ENCODE results near the gene HOXD8. TPM values are rescaled to one million over a fixed set of nuclear protein-coding genes. Genes with fewer than 3 reads are reported as not detected.

Gene HOXD8
- total and polyA plus RNA-seq, 5 experiments from 2014 or later: not detected

GRCh38 chr2:176172895-176173566, 43.5 kb downstream of the HOXD8 start:
- Mint-ChIP-seq H3K36me3 (peaks cover 0 to 11% (median 2%) of the 10 kb centered on the region in 3 donors), H3K27me3 (peaks cover 44 to 100% (median 69%) of the 10 kb centered on the region in 5 donors), H3K27ac (peak overlapping the region in 1 of 10 donors; percentile 65), H3K4me3 (peak overlapping the region in 2 of 10 donors; percentile 27 to 53), H3K9me3 (peaks cover 0 to 7% (median 0%) of the 10 kb centered on the region in 9 donors), H3K4me1 (peaks cover 6 to 18% (median 10%) of the 10 kb centered on the region in 4 donors)
- ATAC-seq (no peak), DNase-seq (no peak)
- POLR2A ChIA-PET: interaction anchor here (0.6 kb wide), 1 partner anchor 24 kb away, joined by 4 read pairs; no protein-coding TSS in a partner anchor

- no peak overlapping the region for H3K27ac Mint-ChIP-seq
- H3K27me3 Mint-ChIP-seq: peaks cover 44 to 95% (median 72%) of the 10 kb centered on the region in 5 donors
- peak overlapping the region in 1 of 10 donors; percentile 19 for H3K4me3 Mint-ChIP-seq
- POLR2A ChIA-PET: interaction anchor here (0.6 kb wide), 1 partner anchor 23 kb away, joined by 4 read pairs; no protein-coding TSS in a partner anchor
- DNase-seq (no peak), ATAC-seq (no peak)
- H3K9me3 Mint-ChIP-seq: peaks cover 0 to 7% (median 0%) of the 10 kb centered on the region in 9 donors
- peaks cover 6 to 18% (median 11%) of the 10 kb centered on the region in 4 donors for H3K4me1 Mint-ChIP-seq
- H3K36me3 Mint-ChIP-seq: peaks cover 0 to 11% (median 2%) of the 10 kb centered on the region in 3 donors
These were observed 44.3 kb downstream of the HOXD8 start for GRCh38 chr2:176173567-176174381.

- H3K4me3 Mint-ChIP-seq: no peak overlapping the region
- H3K27ac Mint-ChIP-seq: no peak overlapping the region
- ATAC-seq: no peak
- peaks cover 0 to 11% (median 2%) of the 10 kb centered on the region in 3 donors for H3K36me3 Mint-ChIP-seq
- POLR2A ChIA-PET: no interaction called here
- H3K9me3 Mint-ChIP-seq: peaks cover 0 to 7% (median 0%) of the 10 kb centered on the region in 9 donors
- DNase-seq: no peak
- H3K4me1 Mint-ChIP-seq: peaks cover 6 to 18% (median 11%) of the 10 kb centered on the region in 4 donors
- peaks cover 45 to 95% (median 74%) of the 10 kb centered on the region in 5 donors for H3K27me3 Mint-ChIP-seq
These were observed 44.9 kb downstream of the HOXD8 start for GRCh38 chr2:176174382-176174823.

- peak overlapping the region in 8 of 10 donors; percentile 11 to 62 (median 28) for H3K4me3 Mint-ChIP-seq
These were observed 45.6 kb downstream of the HOXD8 start for GRCh38 chr2:176174824-176175708.

GRCh38 chr2:176175709-176176607, 46.5 kb downstream of the HOXD8 start:
- no peak overlapping the region for H3K27ac Mint-ChIP-seq

More at GRCh38 chr2:176174824-176175708, 45.6 kb downstream of the HOXD8 start:
- no peak for DNase-seq
- Mint-ChIP-seq H3K27ac (no peak overlapping the region), H3K4me1 (peaks cover 6 to 18% (median 11%) of the 10 kb centered on the region in 4 donors), H3K27me3 (peaks cover 45 to 95% (median 74%) of the 10 kb centered on the region in 5 donors), H3K9me3 (peaks cover 0 to 7% (median 0%) of the 10 kb centered on the region in 9 donors), H3K36me3 (peaks cover 0 to 11% (median 2%) of the 10 kb centered on the region in 3 donors)
- POLR2A ChIA-PET: no interaction called here
- ATAC-seq: peak in 1 of 2 donors; percentile 46

GRCh38 chr2:176177580-176178037, 48.1 kb downstream of the HOXD8 start:
- DNase-seq: no peak
- POLR2A ChIA-PET: no interaction called here
- peaks cover 56 to 90% (median 80%) of the 10 kb centered on the region in 5 donors for H3K27me3 Mint-ChIP-seq
- peaks cover 0 to 3% (median 0%) of the 10 kb centered on the region in 9 donors for H3K9me3 Mint-ChIP-seq
- peaks cover 3 to 10% (median 8%) of the 10 kb centered on the region in 4 donors for H3K4me1 Mint-ChIP-seq
- ATAC-seq: no peak
- peaks cover 0 to 8% (median 1%) of the 10 kb centered on the region in 3 donors for H3K36me3 Mint-ChIP-seq
- no peak overlapping the region for H3K27ac Mint-ChIP-seq
- H3K4me3 Mint-ChIP-seq: peak overlapping the region in 5 of 10 donors; percentile 3 to 56 (median 45)

More at GRCh38 chr2:176175709-176176607, 46.5 kb downstream of the HOXD8 start:
- POLR2A ChIA-PET: no interaction called here
- peak overlapping the region in 1 of 10 donors; percentile 8 for H3K4me3 Mint-ChIP-seq
- H3K9me3 Mint-ChIP-seq: peaks cover 0 to 7% (median 0%) of the 10 kb centered on the region in 9 donors
- no peak for DNase-seq
- peaks cover 6 to 18% (median 11%) of the 10 kb centered on the region in 4 donors for H3K4me1 Mint-ChIP-seq
- no peak for ATAC-seq
- H3K36me3 Mint-ChIP-seq: peaks cover 0 to 11% (median 2%) of the 10 kb centered on the region in 3 donors
- peaks cover 52 to 95% (median 77%) of the 10 kb centered on the region in 5 donors for H3K27me3 Mint-ChIP-seq

- Mint-ChIP-seq H3K4me3 (peak overlapping the region in 3 of 10 donors; percentile 35 to 55 (median 36)), H3K9me3 (peaks cover 0 to 3% (median 0%) of the 10 kb centered on the region in 9 donors), H3K27me3 (peaks cover 55 to 90% (median 80%) of the 10 kb centered on the region in 5 donors), H3K27ac (no peak overlapping the region), H3K36me3 (peaks cover 0 to 3% (median 0%) of the 10 kb centered on the region in 3 donors), H3K4me1 (peaks cover 3 to 8% (median 5%) of the 10 kb centered on the region in 4 donors)
- POLR2A ChIA-PET: no interaction called here
- DNase-seq (no peak), ATAC-seq (no peak)
These were observed 48.7 kb downstream of the HOXD8 start for GRCh38 chr2:176178038-176178756.

- Mint-ChIP-seq H3K4me1 (peaks cover 3 to 8% (median 5%) of the 10 kb centered on the region in 4 donors), H3K27me3 (peaks cover 57 to 90% (median 79%) of the 10 kb centered on the region in 5 donors), H3K27ac (no peak overlapping the region), H3K36me3 (no peaks in the 10 kb centered on the region), H3K4me3 (peak overlapping the region in 3 of 10 donors; percentile 21 to 36 (median 35)), H3K9me3 (peaks cover 0 to 3% (median 0%) of the 10 kb centered on the region in 9 donors)
- no peak for ATAC-seq
- POLR2A ChIA-PET: no interaction called here
- DNase-seq: no peak
These were observed 49.3 kb downstream of the HOXD8 start for GRCh38 chr2:176178757-176179295.

GRCh38 chr2:176181551-176181950, 52.0 kb downstream of the HOXD8 start:
- POLR2A ChIA-PET: no interaction called here
- Mint-ChIP-seq H3K9me3 (peaks cover 0 to 3% (median 0%) of the 10 kb centered on the region in 9 donors), H3K27ac (no peak overlapping the region), H3K4me1 (peaks cover 0 to 5% (median under 1%) of the 10 kb centered on the region in 4 donors), H3K36me3 (no peaks in the 10 kb centered on the region), H3K27me3 (peaks cover 57 to 88% (median 71%) of the 10 kb centered on the region in 5 donors), H3K4me3 (no peak overlapping the region)
- ATAC-seq (no peak), DNase-seq (no peak)
